ENCODE results near the gene FANCL. TPM values are rescaled to one million over a fixed set of nuclear protein-coding genes. Genes with fewer than 3 reads are reported as not detected.
A peak's percentile ranks its signal among the peaks of the same experiment; 100 is the strongest.
"Not testable (repeated sequence)": the region's sequence is repeated elsewhere in the genome, so short reads cannot be mapped to it uniquely, and the experiment has no call there.

FANCL gene
- 10 to 100 TPM in 1 of 6 experiments, 1 to 10 TPM in 5; 5.5 to 11.6 (median 7.6) TPM for total RNA-seq (2021; fragmentation: NEBNext Ultra II Directional; extraction: Animal tissue kit (Norgen Biotek cat#: 25700))
- long read RNA-seq, transcript FANCL-202 (14 exons, 1,698 nt) = minor isoform, 5 of 18 reads
- long read RNA-seq, transcript FANCL-201 (14 exons, 1,683 nt) = major isoform, 8 of 18 reads
- long read RNA-seq, partial matches to known transcripts = 0 of 18 reads
- long read RNA-seq, other reads (novel, unspliced or antisense) = 4 of 18 reads

DNA sequence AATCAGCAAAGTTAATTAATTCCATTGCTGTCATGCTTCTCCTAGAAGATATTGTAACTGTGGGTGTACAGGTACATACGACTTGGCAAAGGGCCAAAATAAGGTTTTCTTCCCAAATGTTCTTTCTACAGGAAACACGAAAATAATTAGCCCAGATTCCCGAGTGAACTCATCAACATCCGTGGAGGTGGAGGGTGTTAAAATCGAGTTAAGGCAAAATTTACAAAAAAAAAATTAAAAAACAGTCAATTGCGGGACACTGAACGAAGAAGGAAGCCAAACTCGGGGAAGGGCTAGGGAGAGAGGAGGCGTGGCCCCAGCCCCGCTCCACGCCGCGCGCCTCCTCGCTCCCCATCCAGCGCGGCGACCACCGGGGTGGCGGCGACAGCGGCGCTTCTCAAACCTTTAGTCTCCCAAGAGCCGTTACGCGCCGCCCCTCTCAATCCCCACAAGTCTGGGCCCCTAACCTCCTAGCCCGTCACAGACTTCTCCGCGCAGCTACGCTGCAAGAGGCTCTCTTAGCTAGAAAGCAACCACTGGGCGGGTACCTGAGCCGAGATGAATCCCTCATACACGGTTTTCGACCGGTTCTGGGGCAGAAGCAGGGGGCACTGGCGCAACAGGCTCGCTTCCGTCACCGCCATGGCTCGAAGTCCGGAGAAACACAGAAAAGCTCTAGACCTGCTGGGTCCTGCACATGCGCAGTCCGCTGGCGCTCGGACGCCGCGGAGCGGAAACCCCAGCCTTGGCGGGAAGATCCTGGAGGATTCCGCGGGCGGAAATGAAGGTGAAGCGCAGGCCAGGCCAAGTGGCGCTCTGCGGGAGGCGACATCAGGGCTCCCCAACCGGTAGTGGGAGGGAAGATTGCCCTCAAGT is at the start of gene FANCL:
Gene FANCL (minus strand): TSS at position 656 of the 876 bp plus-strand sequence. CDS start 12 bp downstream, at position 644.
- peak; percentile 74 for DNase-seq
- H3K36me3 Mint-ChIP-seq (ENCODE audit: low read depth) = peaks cover 3% of the 10 kb centered on the region
- H3K4me3 Mint-ChIP-seq = peak within 1 kb of the TSS; percentile 96
- no peaks in the 10 kb centered on the region for H3K9me3 Mint-ChIP-seq
- H3K4me1 Mint-ChIP-seq (ENCODE audit: low read depth) = peaks cover 38% of the 10 kb centered on the region
- H3K27me3 Mint-ChIP-seq (ENCODE audit: insufficient read depth) = peaks cover 6% of the 10 kb centered on the region
- H3K27ac Mint-ChIP-seq = peak within 1 kb of the TSS; percentile 89
- TF ChIP-seq, protein P1, sequence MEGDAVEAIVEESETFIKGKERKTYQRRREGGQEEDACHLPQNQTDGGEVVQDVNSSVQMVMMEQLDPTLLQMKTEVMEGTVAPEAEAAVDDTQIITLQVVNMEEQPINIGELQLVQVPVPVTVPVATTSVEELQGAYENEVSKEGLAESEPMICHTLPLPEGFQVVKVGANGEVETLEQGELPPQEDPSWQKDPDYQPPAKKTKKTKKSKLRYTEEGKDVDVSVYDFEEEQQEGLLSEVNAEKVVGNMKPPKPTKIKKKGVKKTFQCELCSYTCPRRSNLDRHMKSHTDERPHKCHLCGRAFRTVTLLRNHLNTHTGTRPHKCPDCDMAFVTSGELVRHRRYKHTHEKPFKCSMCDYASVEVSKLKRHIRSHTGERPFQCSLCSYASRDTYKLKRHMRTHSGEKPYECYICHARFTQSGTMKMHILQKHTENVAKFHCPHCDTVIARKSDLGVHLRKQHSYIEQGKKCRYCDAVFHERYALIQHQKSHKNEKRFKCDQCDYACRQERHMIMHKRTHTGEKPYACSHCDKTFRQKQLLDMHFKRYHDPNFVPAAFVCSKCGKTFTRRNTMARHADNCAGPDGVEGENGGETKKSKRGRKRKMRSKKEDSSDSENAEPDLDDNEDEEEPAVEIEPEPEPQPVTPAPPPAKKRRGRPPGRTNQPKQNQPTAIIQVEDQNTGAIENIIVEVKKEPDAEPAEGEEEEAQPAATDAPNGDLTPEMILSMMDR (IDR thresholded peaks at IDR 0.05) = no peak

DNA sequence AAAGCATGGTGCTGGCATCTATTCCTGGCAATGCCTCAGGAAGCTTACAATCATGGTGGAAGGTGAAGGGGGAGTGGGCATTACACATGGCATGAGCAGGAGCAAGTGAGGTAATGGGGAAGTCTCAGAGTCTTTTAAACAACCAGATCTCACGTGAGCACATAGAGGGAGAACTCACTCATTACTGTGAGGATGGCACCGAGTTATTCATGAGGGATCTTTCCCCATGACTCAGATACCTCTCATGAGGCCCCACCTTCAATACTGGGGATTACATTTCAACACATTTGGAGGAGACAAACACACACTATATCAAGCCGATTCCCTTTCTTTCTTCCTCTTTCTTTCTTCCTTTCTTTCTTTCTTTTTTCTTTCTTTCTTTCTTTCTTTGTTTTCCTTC is 47.9 kb upstream of the FANCL start:
- TF ChIP-seq, protein P1 (IDR thresholded peaks at IDR 0.05) = no peak
- Mint-ChIP-seq H3K4me1 (ENCODE audit: low read depth) (peaks cover 9% of the 10 kb centered on the region; the same call in 1 of the 2 replicates), H3K27ac (no peak overlapping the region), H3K4me3 (no peak overlapping the region), H3K9me3 (no peaks in the 10 kb centered on the region), H3K27me3 (ENCODE audit: insufficient read depth) (peaks cover 1% of the 10 kb centered on the region; the same call in 1 of the 2 replicates), H3K36me3 (ENCODE audit: low read depth) (no peaks in the 10 kb centered on the region)
- DNase-seq = peak; percentile 2

DNA sequence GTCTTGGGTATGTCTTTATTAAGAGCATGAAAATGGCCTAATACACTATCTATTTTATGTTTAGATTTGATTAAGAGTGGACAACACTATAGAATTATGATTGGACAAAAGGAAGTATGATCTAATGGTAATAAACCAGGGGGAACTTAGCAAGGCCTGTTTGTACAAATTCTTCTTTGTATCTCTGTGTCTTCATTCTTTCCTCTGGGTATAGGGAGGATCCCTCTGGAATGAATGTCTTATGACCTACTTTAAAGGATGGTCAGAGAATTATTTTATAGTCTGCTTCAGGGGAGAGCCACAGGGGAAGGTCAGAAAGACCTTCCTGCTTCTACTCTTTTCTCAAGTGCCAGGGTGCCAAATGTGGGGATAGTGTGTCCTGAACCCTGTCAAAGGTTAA is 42.8 kb upstream of the FANCL start:
- H3K27ac Mint-ChIP-seq = no peak overlapping the region
- peaks cover 3% of the 10 kb centered on the region; the same call in 1 of the 2 replicates for H3K4me1 Mint-ChIP-seq (ENCODE audit: low read depth)
- peaks cover 3% of the 10 kb centered on the region; the same call in 1 of the 2 replicates for H3K27me3 Mint-ChIP-seq (ENCODE audit: insufficient read depth)
- TF ChIP-seq, protein P1 (IDR thresholded peaks at IDR 0.05) = no peak
- no peaks in the 10 kb centered on the region for H3K36me3 Mint-ChIP-seq (ENCODE audit: low read depth)
- H3K9me3 Mint-ChIP-seq = no peaks in the 10 kb centered on the region
- no peak overlapping the region for H3K4me3 Mint-ChIP-seq
- no peak for DNase-seq

DNA sequence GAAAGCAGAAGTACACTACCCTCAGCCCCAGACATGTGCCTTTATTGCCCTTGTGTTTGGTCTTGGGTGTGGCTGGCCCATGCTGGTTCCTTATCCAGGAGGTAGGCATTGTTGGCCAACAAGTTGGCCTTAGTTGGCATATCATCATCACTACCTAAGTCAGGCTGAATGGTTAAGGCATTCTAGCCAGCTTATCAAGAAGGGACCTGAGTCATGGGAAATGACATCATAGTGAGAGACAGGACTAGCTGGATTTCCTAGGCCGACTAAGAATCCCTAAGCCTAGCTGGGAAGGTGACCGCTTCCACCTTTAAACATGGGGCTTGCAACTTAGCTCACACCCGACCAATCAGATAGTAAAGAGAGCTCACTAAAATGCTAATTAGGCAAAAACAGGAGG is 34.0 kb upstream of the FANCL start:
- not testable (repeated sequence) for DNase-seq; H3K36me3 Mint-ChIP-seq (ENCODE audit: low read depth); H3K27ac Mint-ChIP-seq; H3K27me3 Mint-ChIP-seq (ENCODE audit: insufficient read depth); H3K9me3 Mint-ChIP-seq; H3K4me3 Mint-ChIP-seq; H3K4me1 Mint-ChIP-seq (ENCODE audit: low read depth)

DNA sequence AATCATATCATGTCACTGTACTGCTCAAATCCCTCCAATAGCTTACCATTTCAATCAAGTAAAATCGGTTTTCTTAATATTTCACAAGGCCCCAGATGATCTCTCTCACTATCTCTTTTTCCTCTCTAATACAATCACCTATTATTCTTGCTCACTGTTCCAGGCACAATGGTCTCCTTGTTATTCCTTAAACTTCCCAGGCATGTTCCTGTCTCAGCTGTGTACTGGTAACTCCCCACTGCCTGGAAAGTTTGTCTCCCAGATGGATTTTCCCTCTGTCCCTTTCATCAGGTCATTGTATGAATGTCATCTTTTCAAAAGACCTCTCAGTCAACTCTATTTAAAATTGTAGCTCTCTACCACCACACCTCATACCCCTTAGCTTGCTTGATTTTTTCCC is 30.7 kb upstream of the FANCL start:
- TF ChIP-seq, protein P1 (IDR thresholded peaks at IDR 0.05) = no peak
- Mint-ChIP-seq H3K4me3 (no peak overlapping the region), H3K36me3 (ENCODE audit: low read depth) (no peaks in the 10 kb centered on the region), H3K27me3 (ENCODE audit: insufficient read depth) (peaks cover 1% of the 10 kb centered on the region), H3K9me3 (no peaks in the 10 kb centered on the region), H3K27ac (no peak overlapping the region), H3K4me1 (ENCODE audit: low read depth) (no peaks in the 10 kb centered on the region)
- no peak for DNase-seq

DNA sequence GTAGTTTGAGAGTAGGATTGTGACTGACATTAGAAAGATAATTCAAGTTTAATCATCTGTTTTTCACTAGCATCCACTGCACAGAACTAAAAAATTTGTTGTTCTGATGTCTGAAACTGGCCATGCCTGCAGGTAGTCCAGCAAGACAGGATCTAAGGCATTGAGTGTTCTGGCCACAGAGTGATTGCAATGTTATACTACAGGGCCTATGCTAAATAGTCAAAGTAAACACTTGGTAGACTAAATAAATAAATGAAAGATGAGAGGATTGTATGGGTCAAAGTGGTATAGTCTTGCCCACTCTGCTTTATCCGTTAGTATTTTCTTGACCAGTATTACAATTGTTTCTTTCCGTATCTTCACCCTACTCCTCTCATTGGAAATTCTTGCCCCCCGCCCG is 27.6 kb upstream of the FANCL start:
- no peak for DNase-seq
- Mint-ChIP-seq H3K27me3 (ENCODE audit: insufficient read depth) (peaks cover 1% of the 10 kb centered on the region), H3K36me3 (ENCODE audit: low read depth) (no peaks in the 10 kb centered on the region), H3K27ac (no peak overlapping the region), H3K4me1 (ENCODE audit: low read depth) (no peaks in the 10 kb centered on the region), H3K9me3 (no peaks in the 10 kb centered on the region), H3K4me3 (no peak overlapping the region)
- TF ChIP-seq, protein P1 (IDR thresholded peaks at IDR 0.05) = no peak

Data from HFFc6 (cell line).